Gastrocnemius medialis (tissue), 4 donors: Measurements from ENCODE around the gene IGSF1. TPM values are rescaled to one million over a fixed set of nuclear protein-coding genes. Genes with fewer than 3 reads are reported as not detected.
"Not testable (repeated sequence)": the region's sequence is repeated elsewhere in the genome, so short reads cannot be mapped to it uniquely, and the experiment has no call there.

ENCODE experiments used
- ATAC-seq, 2 donors: fragments of 150-250 bp; one replicate each; pipeline ENCODE4 v1.9.1; 2016
- DNase-seq, 2 donors: peaks; one replicate each; pipeline ENCODE4 v3.0.0-alpha.2; 2019
- H3K27ac ChIP-seq, 4 donors: fragments of 200-600 bp; sonication (generic); 1 replicate in 1 of 4; 2 replicates in 3 of 4; pipeline ENCODE4 v1.5.1; 2016 to 2018; ENCODE audit warnings: mild to moderate bottlenecking in 2 of 4, moderate library complexity in 1 of 4
- H3K27me3 ChIP-seq, 3 donors: fragments of 200-600 bp; sonication (generic) in 2 of 3; 1 replicate in 1 of 3; 2 replicates in 2 of 3; pipeline versions ENCODE4 v1.5.1 to v1.6.0; 2016 to 2019; ENCODE audit warnings: mild to moderate bottlenecking in 1 of 3, moderate library complexity in 1 of 3
- H3K36me3 ChIP-seq, 2 donors: fragments of 200-600 bp; sonication (generic) in 1 of 2; one replicate each; pipeline ENCODE4 v1.5.1; 2017 to 2018
- H3K4me1 ChIP-seq, 2 donors: fragments of 200-600 bp; sonication (generic) in 1 of 2; one replicate each; pipeline ENCODE4 v1.5.1; 2016 to 2017; ENCODE audit warnings: mild to moderate bottlenecking in 2 of 2
- H3K4me3 ChIP-seq, 4 donors: fragments of 200-600 bp; sonication (generic) in 3 of 4; 1 replicate in 1 of 4; 2 replicates in 3 of 4; pipeline ENCODE4 v1.5.1; 2016 to 2019; ENCODE audit warnings: mild to moderate bottlenecking in 2 of 4
- H3K9me3 ChIP-seq, 3 donors: fragments of 200-600 bp; sonication (generic) in 2 of 3; 1 replicate in 1 of 3; 2 replicates in 2 of 3; pipeline ENCODE4 v1.5.1; 2016 to 2019
- POLR2A ChIP-seq, 2 donors: fragments of 450-650 bp; IDR thresholded peaks; one replicate each; pipeline ENCODE4 v1.6.1; 2017; ENCODE audit warnings: antibody characterized with exemption in 2 of 2, mild to moderate bottlenecking in 2 of 2, moderate library complexity in 2 of 2
- in situ Hi-C, 4 donors: fragments of 200-750 bp; cut with MboI; loops; one replicate each; pipeline versions ENCODE4 v1.15.0 to v1.8.0; 2017; ENCODE audit warnings: low sequenced_read_pairs in 4 of 4
- intact Hi-C: fragments of 100-400 bp; cut with DNase I; formaldehyde crosslinking; loops from one replicate; pipeline ENCODE4 v1.15.1; 2023; ENCODE audit warnings: low total_unique reads
- total RNA-seq, 4 donors: library from RNA; depleted of rRNA; stranded (reverse); fragments of >200 nt; gene quantifications; one replicate each; pipeline versions ENCODE4 v1.1.0 to v1.2.3, GENCODE V29; 2016
- TF ChIP-seq, protein P1 (sequence below), 5 experiments: fragments of 450-650 bp in 3 of 5; fragments of 200-600 bp in 2 of 5; sonication (generic) in 2 of 5; IDR thresholded peaks in 4 of 5; conservative IDR thresholded peaks in 1 of 5; 1 replicate in 4 of 5; 2 replicates in 1 of 5; pipeline ENCODE4 v1.5.1; 2016 to 2019; ENCODE audit warnings: antibody characterized with exemption in 5 of 5, mild to moderate bottlenecking in 3 of 5, moderate library complexity in 3 of 5

The IGSF1 gene
- total RNA-seq, 4 donors from 2014 or later, result 0.56 TPM; not detected in 3

DNA sequence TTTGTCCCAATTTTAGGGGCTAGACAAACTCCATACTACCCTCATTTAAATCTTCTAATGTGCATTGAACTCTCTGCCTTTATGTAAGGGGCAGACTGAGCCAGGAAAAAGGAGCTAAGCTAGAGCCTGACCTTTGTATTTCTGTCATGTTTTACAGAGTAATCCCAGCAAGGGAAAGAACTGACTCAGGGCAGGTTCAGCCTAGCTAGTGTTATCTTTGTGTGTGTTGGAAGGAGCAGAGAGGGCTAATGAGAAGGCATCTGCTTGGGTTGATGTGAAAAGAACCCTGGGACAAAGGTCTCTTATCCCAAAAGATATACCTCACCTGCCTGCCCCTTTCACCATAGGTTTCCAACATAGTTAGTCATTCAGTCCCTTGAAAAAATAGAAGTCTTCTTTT, 31.7 kb downstream of the IGSF1 start:
- no peaks in the 10 kb centered on the region for H3K36me3 ChIP-seq
- intact Hi-C loops (no loop called here), in situ Hi-C loops (no loop called here)
- no peaks in the 10 kb centered on the region for H3K9me3 ChIP-seq
- no peak overlapping the region for H3K27ac ChIP-seq
- H3K4me3 ChIP-seq, result no peak overlapping the region
- ATAC-seq (no peak), DNase-seq (no peak)
- TF ChIP-seq, protein P1, sequence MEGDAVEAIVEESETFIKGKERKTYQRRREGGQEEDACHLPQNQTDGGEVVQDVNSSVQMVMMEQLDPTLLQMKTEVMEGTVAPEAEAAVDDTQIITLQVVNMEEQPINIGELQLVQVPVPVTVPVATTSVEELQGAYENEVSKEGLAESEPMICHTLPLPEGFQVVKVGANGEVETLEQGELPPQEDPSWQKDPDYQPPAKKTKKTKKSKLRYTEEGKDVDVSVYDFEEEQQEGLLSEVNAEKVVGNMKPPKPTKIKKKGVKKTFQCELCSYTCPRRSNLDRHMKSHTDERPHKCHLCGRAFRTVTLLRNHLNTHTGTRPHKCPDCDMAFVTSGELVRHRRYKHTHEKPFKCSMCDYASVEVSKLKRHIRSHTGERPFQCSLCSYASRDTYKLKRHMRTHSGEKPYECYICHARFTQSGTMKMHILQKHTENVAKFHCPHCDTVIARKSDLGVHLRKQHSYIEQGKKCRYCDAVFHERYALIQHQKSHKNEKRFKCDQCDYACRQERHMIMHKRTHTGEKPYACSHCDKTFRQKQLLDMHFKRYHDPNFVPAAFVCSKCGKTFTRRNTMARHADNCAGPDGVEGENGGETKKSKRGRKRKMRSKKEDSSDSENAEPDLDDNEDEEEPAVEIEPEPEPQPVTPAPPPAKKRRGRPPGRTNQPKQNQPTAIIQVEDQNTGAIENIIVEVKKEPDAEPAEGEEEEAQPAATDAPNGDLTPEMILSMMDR (IDR thresholded peaks at IDR 0.05 in 4 of 5, conservative IDR thresholded peaks at IDR 0.05 in 1 of 5), result no peak
- H3K27me3 ChIP-seq, result no peaks in the 10 kb centered on the region
- H3K4me1 ChIP-seq, result no peaks in the 10 kb centered on the region

DNA sequence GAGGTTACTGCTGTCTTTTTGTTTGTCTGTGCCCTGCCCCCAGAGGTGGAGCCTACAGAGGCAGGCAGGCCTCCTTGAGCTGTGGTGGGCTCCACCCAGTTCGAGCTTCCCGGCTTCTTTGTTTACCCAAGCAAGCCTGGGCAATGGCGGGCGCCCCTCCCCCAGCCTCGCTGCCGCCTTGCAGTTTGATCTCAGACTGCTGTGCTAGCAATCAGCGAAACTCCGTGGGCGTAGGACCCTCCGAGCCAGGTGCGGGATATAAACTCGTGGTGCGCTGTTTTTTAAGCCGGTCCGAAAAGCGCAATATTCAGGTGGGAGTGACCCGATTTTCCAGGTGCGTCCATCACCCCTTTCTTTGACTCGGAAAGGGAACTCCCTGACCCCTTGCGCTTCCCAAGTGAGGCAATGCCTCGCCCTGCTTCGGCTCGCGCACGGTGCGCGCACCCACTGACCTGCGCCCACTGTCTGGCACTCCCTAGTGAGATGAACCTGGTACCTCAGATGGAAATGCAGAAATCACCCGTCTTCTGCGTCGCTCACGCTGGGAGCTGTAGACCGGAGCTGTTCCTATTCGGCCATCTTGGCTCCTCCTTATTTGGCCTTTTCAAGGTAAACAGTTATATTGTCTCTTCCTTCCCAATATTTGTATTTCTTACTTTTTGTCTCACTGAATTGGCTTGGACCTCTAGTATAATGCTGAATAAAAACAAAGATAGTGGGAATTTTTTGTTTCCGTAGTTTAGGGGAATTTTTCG, 37.9 kb downstream of the IGSF1 start:
- intact Hi-C loops, DNase-seq, H3K4me3 ChIP-seq, H3K27me3 ChIP-seq, ATAC-seq, H3K36me3 ChIP-seq, H3K9me3 ChIP-seq, H3K4me1 ChIP-seq, H3K27ac ChIP-seq, in situ Hi-C loops: not testable (repeated sequence)

- TF ChIP-seq, protein P1 (IDR thresholded peaks at IDR 0.05 in 4 of 5, conservative IDR thresholded peaks at IDR 0.05 in 1 of 5), result no peak
- no peak for TF ChIP-seq POLR2A (IDR thresholded peaks at IDR 0.05)
- Histone ChIP-seq H3K4me1 (no peaks in the 10 kb centered on the region), H3K27ac (no peak overlapping the region), H3K9me3 (no peaks in the 10 kb centered on the region), H3K36me3 (no peaks in the 10 kb centered on the region), H3K27me3 (no peaks in the 10 kb centered on the region), H3K4me3 (no peak overlapping the region)
- intact Hi-C loops, result no loop called here
- no peak for DNase-seq
- in situ Hi-C loops, result no loop called here
- ATAC-seq, result no peak
Observed at GRCh38 chrX:131239057-131239456, 50.0 kb downstream of the IGSF1 start.

DNA sequence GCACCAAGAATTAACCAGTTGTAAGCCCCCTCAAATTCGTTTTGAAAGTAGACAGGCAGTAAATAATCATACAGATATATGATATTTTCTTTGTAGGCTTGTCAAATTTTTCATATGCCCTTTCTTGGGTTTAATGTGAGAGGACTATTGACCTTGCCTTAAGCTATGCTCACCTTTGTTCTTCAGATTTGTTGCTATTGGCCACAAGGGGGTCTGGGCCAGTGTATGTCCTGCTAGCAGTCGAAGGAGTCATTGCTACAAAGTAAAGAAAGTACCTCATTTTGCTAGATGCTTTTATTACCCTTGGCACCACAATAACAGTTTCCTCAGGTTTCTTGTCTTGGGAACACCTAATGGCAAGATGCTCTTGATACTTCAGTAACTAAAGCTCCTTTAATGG, 51.7 kb downstream of the IGSF1 start:
- TF ChIP-seq, protein P1 (IDR thresholded peaks at IDR 0.05 in 4 of 5, conservative IDR thresholded peaks at IDR 0.05 in 1 of 5), result no peak
- no peak for TF ChIP-seq POLR2A (IDR thresholded peaks at IDR 0.05)
- DNase-seq (no peak), ATAC-seq (no peak)
- no peaks in the 10 kb centered on the region for H3K36me3 ChIP-seq
- H3K9me3 ChIP-seq, result no peaks in the 10 kb centered on the region
- intact Hi-C loops, result no loop called here
- H3K27ac ChIP-seq, result no peak overlapping the region
- H3K4me1 ChIP-seq, result no peaks in the 10 kb centered on the region
- no peak overlapping the region for H3K4me3 ChIP-seq
- in situ Hi-C loops, result no loop called here
- H3K27me3 ChIP-seq, result no peaks in the 10 kb centered on the region

- Histone ChIP-seq H3K9me3 (no peaks in the 10 kb centered on the region), H3K4me1 (no peaks in the 10 kb centered on the region), H3K27ac (no peak overlapping the region), H3K27me3 (no peaks in the 10 kb centered on the region), H3K36me3 (no peaks in the 10 kb centered on the region), H3K4me3 (no peak overlapping the region)
- TF ChIP-seq POLR2A (IDR thresholded peaks at IDR 0.05), result no peak
- TF ChIP-seq, protein P1 (IDR thresholded peaks at IDR 0.05 in 4 of 5, conservative IDR thresholded peaks at IDR 0.05 in 1 of 5), result no peak
- in situ Hi-C loops (no loop called here), intact Hi-C loops (no loop called here)
- ATAC-seq, result no peak
- no peak for DNase-seq
Observed at GRCh38 chrX:131235768-131236545, 53.1 kb downstream of the IGSF1 start.
